ENCODE results near the gene MSMP.

Gene MSMP

GRCh38 chr9:35778496-35778895, 24.4 kb upstream of the MSMP start:
- no peak overlapping the region for H3K4me3 ChIP-seq (ENCODE audit: low read depth, low read length)
- TF ChIP-seq MYC (IDR thresholded peaks at IDR 0.05; ENCODE audit: low read depth, low read length) (no peak), CTCF (IDR thresholded peaks at IDR 0.05; ENCODE audit: low read depth, low read length) (no peak), POLR2A (IDR thresholded peaks at IDR 0.05; ENCODE audit: extremely low read depth, insufficient read length) (no peak), MAX (IDR thresholded peaks at IDR 0.05; ENCODE audit: low read depth, low read length) (no peak)
- DNase-seq (ENCODE audit: low read depth), result no peak

GRCh38 chr9:35776018-35776417, 21.9 kb upstream of the MSMP start:
- DNase-seq (ENCODE audit: low read depth), result no peak

GRCh38 chr9:35774907-35775635, 21.0 kb upstream of the MSMP start:
- no peak for DNase-seq (ENCODE audit: low read depth)
- H3K4me3 ChIP-seq (ENCODE audit: low read depth, low read length), result no peak overlapping the region
- no peak for TF ChIP-seq POLR2A (IDR thresholded peaks at IDR 0.05; ENCODE audit: extremely low read depth, insufficient read length)
- TF ChIP-seq MAX (IDR thresholded peaks at IDR 0.05; ENCODE audit: low read depth, low read length), result no peak
- TF ChIP-seq MYC (IDR thresholded peaks at IDR 0.05; ENCODE audit: low read depth, low read length), result no peak
- no peak for TF ChIP-seq CTCF (IDR thresholded peaks at IDR 0.05; ENCODE audit: low read depth, low read length)

More at GRCh38 chr9:35776018-35776417, 21.9 kb upstream of the MSMP start:
- TF ChIP-seq MYC (IDR thresholded peaks at IDR 0.05; ENCODE audit: low read depth, low read length) (no peak), POLR2A (IDR thresholded peaks at IDR 0.05; ENCODE audit: extremely low read depth, insufficient read length) (no peak), MAX (IDR thresholded peaks at IDR 0.05; ENCODE audit: low read depth, low read length) (no peak), CTCF (IDR thresholded peaks at IDR 0.05; ENCODE audit: low read depth, low read length) (no peak)
- no peak overlapping the region for H3K4me3 ChIP-seq (ENCODE audit: low read depth, low read length)

- DNase-seq (ENCODE audit: low read depth), result no peak
- no peak overlapping the region for H3K4me3 ChIP-seq (ENCODE audit: low read depth, low read length)
- TF ChIP-seq POLR2A (IDR thresholded peaks at IDR 0.05; ENCODE audit: extremely low read depth, insufficient read length) (no peak), CTCF (IDR thresholded peaks at IDR 0.05; ENCODE audit: low read depth, low read length) (no peak), MYC (IDR thresholded peaks at IDR 0.05; ENCODE audit: low read depth, low read length) (no peak), MAX (IDR thresholded peaks at IDR 0.05; ENCODE audit: low read depth, low read length) (no peak)
These were observed 17.9 kb upstream of the MSMP start for GRCh38 chr9:35771943-35772342.

GRCh38 chr9:35771534-35771933, 17.5 kb upstream of the MSMP start:
- no peak for DNase-seq (ENCODE audit: low read depth)

More at GRCh38 chr9:35771534-35771933, 17.5 kb upstream of the MSMP start:
- H3K4me3 ChIP-seq (ENCODE audit: low read depth, low read length), result no peak overlapping the region
- TF ChIP-seq CTCF (IDR thresholded peaks at IDR 0.05; ENCODE audit: low read depth, low read length), result no peak
- TF ChIP-seq POLR2A (IDR thresholded peaks at IDR 0.05; ENCODE audit: extremely low read depth, insufficient read length), result no peak
- TF ChIP-seq MYC (IDR thresholded peaks at IDR 0.05; ENCODE audit: low read depth, low read length), result no peak
- TF ChIP-seq MAX (IDR thresholded peaks at IDR 0.05; ENCODE audit: low read depth, low read length), result no peak
